ENCODE results near the gene DUSP6.

DUSP6 gene

DNA sequence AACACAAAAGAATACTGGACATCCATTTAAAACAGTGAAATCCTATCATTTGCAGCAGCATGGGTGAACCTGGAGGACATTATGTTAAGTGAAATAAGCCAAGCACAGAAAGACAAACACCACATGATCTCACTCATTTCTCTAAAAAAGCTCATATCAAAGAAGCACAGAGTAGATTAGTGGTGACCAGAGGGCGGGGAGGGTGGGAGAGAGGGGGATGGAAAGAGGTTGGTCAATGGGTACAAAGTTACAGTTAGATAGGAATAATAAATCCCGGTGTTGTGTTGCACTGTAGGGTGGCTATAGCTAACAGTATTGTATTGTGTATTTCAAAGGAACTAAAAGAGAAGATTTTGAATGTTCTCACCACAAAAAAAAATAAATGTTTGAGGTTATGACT is 52.4 kb downstream of the DUSP6 start:
- no peak for DNase-seq (ENCODE audit: low read depth)
- TF ChIP-seq, protein P1, sequence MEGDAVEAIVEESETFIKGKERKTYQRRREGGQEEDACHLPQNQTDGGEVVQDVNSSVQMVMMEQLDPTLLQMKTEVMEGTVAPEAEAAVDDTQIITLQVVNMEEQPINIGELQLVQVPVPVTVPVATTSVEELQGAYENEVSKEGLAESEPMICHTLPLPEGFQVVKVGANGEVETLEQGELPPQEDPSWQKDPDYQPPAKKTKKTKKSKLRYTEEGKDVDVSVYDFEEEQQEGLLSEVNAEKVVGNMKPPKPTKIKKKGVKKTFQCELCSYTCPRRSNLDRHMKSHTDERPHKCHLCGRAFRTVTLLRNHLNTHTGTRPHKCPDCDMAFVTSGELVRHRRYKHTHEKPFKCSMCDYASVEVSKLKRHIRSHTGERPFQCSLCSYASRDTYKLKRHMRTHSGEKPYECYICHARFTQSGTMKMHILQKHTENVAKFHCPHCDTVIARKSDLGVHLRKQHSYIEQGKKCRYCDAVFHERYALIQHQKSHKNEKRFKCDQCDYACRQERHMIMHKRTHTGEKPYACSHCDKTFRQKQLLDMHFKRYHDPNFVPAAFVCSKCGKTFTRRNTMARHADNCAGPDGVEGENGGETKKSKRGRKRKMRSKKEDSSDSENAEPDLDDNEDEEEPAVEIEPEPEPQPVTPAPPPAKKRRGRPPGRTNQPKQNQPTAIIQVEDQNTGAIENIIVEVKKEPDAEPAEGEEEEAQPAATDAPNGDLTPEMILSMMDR (IDR thresholded peaks at IDR 0.05; ENCODE audit: low read length, missing control alignments) = no peak
- H3K4me3 ChIP-seq (replicated peaks; ENCODE audit: low read depth, low read length) = no peak overlapping the region

DNA sequence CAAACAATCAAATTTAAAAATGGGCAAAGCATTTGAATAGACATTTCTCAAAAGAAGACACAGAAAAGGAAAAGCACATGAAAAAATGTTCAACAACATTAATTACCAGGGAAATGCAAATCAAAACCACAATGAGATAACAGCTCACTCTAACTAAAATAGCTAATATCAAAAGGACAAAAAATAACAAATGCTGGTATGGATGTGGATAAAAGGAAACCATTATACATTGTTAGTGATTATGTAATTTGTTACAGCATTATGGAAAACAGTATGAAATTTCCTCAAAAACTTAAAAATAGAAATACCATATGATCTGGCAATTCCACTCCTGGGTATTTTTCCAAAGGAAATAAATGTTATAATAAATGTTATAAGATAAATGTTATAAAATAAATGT is 52.9 kb downstream of the DUSP6 start:
- no peak for DNase-seq (ENCODE audit: low read depth)
- TF ChIP-seq, protein P1 (IDR thresholded peaks at IDR 0.05; ENCODE audit: low read length, missing control alignments) = no peak
- no peak overlapping the region for H3K4me3 ChIP-seq (replicated peaks; ENCODE audit: low read depth, low read length)
